ENCODE results near the gene OFD1.
A peak's percentile ranks its signal among the peaks of the same experiment; 100 is the strongest.

The OFD1 gene

DNA sequence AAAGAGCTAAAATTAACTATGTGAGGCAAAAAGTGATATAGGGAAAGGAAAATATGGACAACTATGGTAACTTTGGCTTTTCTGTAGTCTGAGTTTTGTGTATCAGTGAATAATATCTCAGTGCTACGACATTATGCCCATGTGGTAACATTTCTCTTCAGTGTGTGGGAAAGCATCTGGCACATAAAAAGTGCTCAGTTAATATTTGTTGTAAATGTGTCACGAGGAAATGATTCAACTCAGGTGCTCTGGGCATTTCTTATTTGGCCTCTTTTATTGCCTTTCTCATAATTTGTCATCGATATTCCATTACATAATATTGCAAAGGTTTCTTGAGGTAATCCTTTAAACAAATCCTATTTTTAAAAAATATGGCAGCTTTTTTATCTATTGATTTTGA is 17.6 kb downstream of the OFD1 start:
- 95 to 100% methylated on average over 1 to 2 of the region's 3 CpGs for WGBS, 2 experiments
- Histone ChIP-seq H3K27ac (ENCODE audit: insufficient read depth, low read depth, low read length, poor library complexity, severe bottlenecking) (no peak overlapping the region), H3K27me3 (ENCODE audit: control insufficient read depth, insufficient read depth, low read length, poor library complexity, severe bottlenecking) (no peaks in the 10 kb centered on the region), H3K9me3 (ENCODE audit: control insufficient read depth, low read length) (no peaks in the 10 kb centered on the region), H3K4me3 (ENCODE audit: insufficient read depth, low read depth, low read length) (no peak overlapping the region), H3K4me1 (ENCODE audit: control insufficient read depth, insufficient read depth, low read length) (no peaks in the 10 kb centered on the region), H3K36me3 (ENCODE audit: control insufficient read depth, insufficient read depth, low read length) (no peaks in the 10 kb centered on the region)

- no peaks in the 10 kb centered on the region for H3K9me3 ChIP-seq (ENCODE audit: control insufficient read depth, low read length)
- H3K27me3 ChIP-seq (ENCODE audit: control insufficient read depth, insufficient read depth, low read length, poor library complexity, severe bottlenecking): no peaks in the 10 kb centered on the region
- no peak overlapping the region for H3K4me3 ChIP-seq (ENCODE audit: insufficient read depth, low read depth, low read length)
- H3K27ac ChIP-seq (ENCODE audit: insufficient read depth, low read depth, low read length, poor library complexity, severe bottlenecking): no peak overlapping the region
- H3K4me1 ChIP-seq (ENCODE audit: control insufficient read depth, insufficient read depth, low read length): no peaks in the 10 kb centered on the region
- WGBS, 2 experiments: 95 to 97% methylated on average over 3 of the region's 3 CpGs
- no peaks in the 10 kb centered on the region for H3K36me3 ChIP-seq (ENCODE audit: control insufficient read depth, insufficient read depth, low read length)
Observed at GRCh38 chrX:13752646-13753045, 18.1 kb downstream of the OFD1 start.

GRCh38 chrX:13754765-13755164 is 20.2 kb downstream of the OFD1 start:
- H3K4me3 ChIP-seq (ENCODE audit: insufficient read depth, low read depth, low read length): no peak overlapping the region
- H3K36me3 ChIP-seq (ENCODE audit: control insufficient read depth, insufficient read depth, low read length): no peaks in the 10 kb centered on the region
- H3K9me3 ChIP-seq (ENCODE audit: control insufficient read depth, low read length): no peaks in the 10 kb centered on the region
- no peaks in the 10 kb centered on the region for H3K27me3 ChIP-seq (ENCODE audit: control insufficient read depth, insufficient read depth, low read length, poor library complexity, severe bottlenecking)
- no peaks in the 10 kb centered on the region for H3K4me1 ChIP-seq (ENCODE audit: control insufficient read depth, insufficient read depth, low read length)
- 100% methylated on average over 1 of the region's 1 CpG for whole genome bisulfite sequencing, 2 experiments
- no peak overlapping the region for H3K27ac ChIP-seq (ENCODE audit: insufficient read depth, low read depth, low read length, poor library complexity, severe bottlenecking)

- H3K27ac ChIP-seq (ENCODE audit: insufficient read depth, low read depth, low read length, poor library complexity, severe bottlenecking): no peak overlapping the region
- 88 to 100% methylated on average over 1 of the region's 1 CpG for WGBS, 2 experiments
- H3K4me3 ChIP-seq (ENCODE audit: insufficient read depth, low read depth, low read length): no peak overlapping the region
- H3K27me3 ChIP-seq (ENCODE audit: control insufficient read depth, insufficient read depth, low read length, poor library complexity, severe bottlenecking): no peaks in the 10 kb centered on the region
- no peaks in the 10 kb centered on the region for H3K9me3 ChIP-seq (ENCODE audit: control insufficient read depth, low read length)
- H3K4me1 ChIP-seq (ENCODE audit: control insufficient read depth, insufficient read depth, low read length): no peaks in the 10 kb centered on the region
- H3K36me3 ChIP-seq (ENCODE audit: control insufficient read depth, insufficient read depth, low read length): no peaks in the 10 kb centered on the region
Observed at GRCh38 chrX:13755254-13755653, 20.7 kb downstream of the OFD1 start.

DNA sequence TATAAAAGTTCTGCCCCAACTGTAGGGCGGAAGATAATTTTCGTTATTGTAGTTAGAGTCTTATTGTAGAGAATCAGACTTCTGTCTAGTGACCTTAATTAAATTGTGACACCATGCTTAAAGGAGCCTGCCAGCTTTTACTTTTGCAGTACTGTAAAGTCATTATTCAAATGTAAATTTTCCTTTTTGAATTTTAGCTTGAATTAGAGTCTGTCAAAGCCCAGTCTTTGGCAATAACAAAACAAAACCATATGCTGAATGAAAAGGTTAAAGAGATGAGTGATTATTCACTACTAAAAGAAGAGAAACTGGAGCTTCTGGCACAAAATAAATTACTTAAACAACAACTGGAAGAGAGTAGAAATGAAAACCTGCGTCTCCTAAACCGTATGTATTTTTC is 21.8 kb downstream of the OFD1 start:
- Histone ChIP-seq H3K4me3 (ENCODE audit: insufficient read depth, low read depth, low read length) (no peak overlapping the region), H3K4me1 (ENCODE audit: control insufficient read depth, insufficient read depth, low read length) (no peaks in the 10 kb centered on the region), H3K36me3 (ENCODE audit: control insufficient read depth, insufficient read depth, low read length) (no peaks in the 10 kb centered on the region), H3K9me3 (ENCODE audit: control insufficient read depth, low read length) (no peaks in the 10 kb centered on the region), H3K27me3 (ENCODE audit: control insufficient read depth, insufficient read depth, low read length, poor library complexity, severe bottlenecking) (no peaks in the 10 kb centered on the region), H3K27ac (ENCODE audit: insufficient read depth, low read depth, low read length, poor library complexity, severe bottlenecking) (no peak overlapping the region)
- WGBS, 2 experiments: 93 to 96% methylated on average over 4 of the region's 4 CpGs

DNA sequence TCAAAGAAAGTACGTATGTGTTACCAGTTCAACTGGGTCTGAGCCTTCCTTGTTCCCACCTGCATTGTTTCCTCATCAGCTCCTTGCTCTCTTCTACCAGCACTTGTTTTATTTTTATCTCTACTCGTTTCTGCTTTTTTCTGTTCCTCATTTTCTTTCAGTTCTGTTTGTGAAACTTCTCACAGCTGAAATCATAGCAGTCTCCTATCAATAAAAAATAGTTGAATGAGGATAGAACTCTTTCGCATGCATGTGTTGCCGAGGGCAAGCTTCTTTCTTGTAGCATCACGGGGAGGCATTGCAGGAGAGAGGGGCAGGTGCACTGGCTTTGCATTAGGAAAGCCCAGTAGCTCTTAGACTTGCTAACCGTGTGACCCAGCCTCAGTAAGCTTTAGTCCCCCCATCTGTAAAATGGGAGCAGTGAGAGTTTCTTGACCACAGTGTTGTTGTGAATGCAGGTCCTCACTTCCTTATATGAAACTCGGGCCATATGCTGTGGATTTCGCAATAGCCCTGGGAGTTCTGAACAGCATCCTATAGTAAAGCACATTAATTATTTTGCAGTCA is 24.7 kb downstream of the OFD1 start:
- no peaks in the 10 kb centered on the region for H3K9me3 ChIP-seq (ENCODE audit: control insufficient read depth, low read length)
- H3K36me3 ChIP-seq (ENCODE audit: control insufficient read depth, insufficient read depth, low read length): no peaks in the 10 kb centered on the region
- H3K27ac ChIP-seq (ENCODE audit: insufficient read depth, low read depth, low read length, poor library complexity, severe bottlenecking): no peak overlapping the region
- no peaks in the 10 kb centered on the region for H3K27me3 ChIP-seq (ENCODE audit: control insufficient read depth, insufficient read depth, low read length, poor library complexity, severe bottlenecking)
- 95 to 97% methylated on average over 6 to 8 of the region's 8 CpGs for WGBS, 2 experiments
- H3K4me1 ChIP-seq (ENCODE audit: control insufficient read depth, insufficient read depth, low read length): no peaks in the 10 kb centered on the region
- no peak overlapping the region for H3K4me3 ChIP-seq (ENCODE audit: insufficient read depth, low read depth, low read length)

DNA sequence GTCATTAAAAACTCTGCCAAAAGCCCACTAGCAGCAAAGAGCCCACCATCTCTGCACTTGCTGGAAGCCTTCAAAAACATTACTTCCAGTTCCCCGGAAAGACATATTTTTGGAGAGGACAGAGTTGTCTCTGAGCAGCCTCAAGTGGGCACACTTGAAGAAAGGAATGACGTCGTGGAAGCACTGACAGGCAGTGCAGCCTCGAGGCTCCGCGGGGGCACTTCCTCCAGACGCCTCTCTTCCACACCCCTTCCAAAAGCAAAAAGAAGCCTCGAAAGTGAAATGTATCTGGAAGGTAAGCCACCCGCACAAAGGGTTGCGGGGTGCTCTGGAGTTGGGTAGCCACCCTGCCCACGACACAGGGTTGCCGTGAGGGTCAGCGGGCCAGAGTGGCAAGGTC is 25.9 kb downstream of the OFD1 start:
- Histone ChIP-seq H3K27ac (ENCODE audit: insufficient read depth, low read depth, low read length, poor library complexity, severe bottlenecking) (no peak overlapping the region), H3K36me3 (ENCODE audit: control insufficient read depth, insufficient read depth, low read length) (no peaks in the 10 kb centered on the region), H3K27me3 (ENCODE audit: control insufficient read depth, insufficient read depth, low read length, poor library complexity, severe bottlenecking) (no peaks in the 10 kb centered on the region), H3K4me3 (ENCODE audit: insufficient read depth, low read depth, low read length) (no peak overlapping the region), H3K4me1 (ENCODE audit: control insufficient read depth, insufficient read depth, low read length) (no peaks in the 10 kb centered on the region), H3K9me3 (ENCODE audit: control insufficient read depth, low read length) (no peaks in the 10 kb centered on the region)
- WGBS, 2 experiments: 79 to 82% methylated on average over 12 to 13 of the region's 13 CpGs

DNA sequence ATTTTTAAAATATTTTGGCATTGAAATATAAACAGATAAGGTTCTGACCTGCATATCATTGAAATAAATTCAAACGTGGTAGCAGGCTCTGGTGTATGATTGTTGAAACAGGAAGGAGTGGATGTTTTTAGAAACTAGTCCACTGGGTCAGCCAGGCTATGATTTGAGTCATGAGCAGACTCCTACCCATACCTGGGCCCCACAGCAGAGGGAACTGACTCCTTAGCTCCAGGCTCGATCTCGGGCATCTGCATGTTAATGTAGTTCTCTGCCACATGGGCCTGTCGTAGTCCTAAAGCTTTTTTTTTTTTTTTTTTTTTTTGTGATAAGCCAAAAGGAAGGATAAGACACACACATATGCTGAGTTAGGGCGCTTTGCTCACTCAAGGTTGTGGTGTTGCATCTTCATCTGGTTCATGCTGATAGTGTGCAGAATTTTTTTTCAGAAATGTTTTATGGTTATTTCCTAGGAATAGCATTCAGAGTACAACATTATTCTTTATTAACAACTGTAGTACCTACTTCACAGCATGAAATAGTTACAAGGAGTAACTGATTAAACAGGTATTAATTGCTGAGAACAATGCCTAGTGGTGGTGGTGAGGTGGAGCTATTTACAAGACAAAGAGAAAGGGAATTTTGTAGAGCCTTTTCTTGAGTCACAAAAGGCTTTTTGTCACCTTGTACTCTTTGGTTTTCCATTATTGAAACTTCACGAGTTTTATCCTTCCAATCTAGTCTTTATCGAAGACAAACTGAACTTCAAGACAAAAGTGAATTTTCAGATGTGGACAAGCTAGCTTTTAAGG is 27.3 kb downstream of the OFD1 start:
- Histone ChIP-seq H3K27ac (ENCODE audit: insufficient read depth, low read depth, low read length, poor library complexity, severe bottlenecking) (no peak overlapping the region), H3K4me3 (ENCODE audit: insufficient read depth, low read depth, low read length) (no peak overlapping the region), H3K27me3 (ENCODE audit: control insufficient read depth, insufficient read depth, low read length, poor library complexity, severe bottlenecking) (no peaks in the 10 kb centered on the region), H3K9me3 (ENCODE audit: control insufficient read depth, low read length) (no peaks in the 10 kb centered on the region), H3K4me1 (ENCODE audit: control insufficient read depth, insufficient read depth, low read length) (no peaks in the 10 kb centered on the region), H3K36me3 (ENCODE audit: control insufficient read depth, insufficient read depth, low read length) (no peaks in the 10 kb centered on the region)
- WGBS, 2 experiments: 36 to 40% methylated on average over 4 to 7 of the region's 7 CpGs

GRCh38 chrX:13763489-13763888 is 28.9 kb downstream of the OFD1 start:
- Histone ChIP-seq H3K9me3 (ENCODE audit: control insufficient read depth, low read length) (no peaks in the 10 kb centered on the region), H3K36me3 (ENCODE audit: control insufficient read depth, insufficient read depth, low read length) (no peaks in the 10 kb centered on the region), H3K27me3 (ENCODE audit: control insufficient read depth, insufficient read depth, low read length, poor library complexity, severe bottlenecking) (no peaks in the 10 kb centered on the region), H3K4me3 (ENCODE audit: insufficient read depth, low read depth, low read length) (no peak overlapping the region), H3K27ac (ENCODE audit: insufficient read depth, low read depth, low read length, poor library complexity, severe bottlenecking) (no peak overlapping the region), H3K4me1 (ENCODE audit: control insufficient read depth, insufficient read depth, low read length) (no peaks in the 10 kb centered on the region)
- WGBS, 2 experiments: 66 to 77% methylated on average over 7 to 8 of the region's 8 CpGs

GRCh38 chrX:13764281-13764680 is 29.7 kb downstream of the OFD1 start:
- Histone ChIP-seq H3K27me3 (ENCODE audit: control insufficient read depth, insufficient read depth, low read length, poor library complexity, severe bottlenecking) (no peaks in the 10 kb centered on the region), H3K36me3 (ENCODE audit: control insufficient read depth, insufficient read depth, low read length) (no peaks in the 10 kb centered on the region), H3K9me3 (ENCODE audit: control insufficient read depth, low read length) (no peaks in the 10 kb centered on the region), H3K4me3 (ENCODE audit: insufficient read depth, low read depth, low read length) (no peak overlapping the region), H3K4me1 (ENCODE audit: control insufficient read depth, insufficient read depth, low read length) (no peaks in the 10 kb centered on the region), H3K27ac (ENCODE audit: insufficient read depth, low read depth, low read length, poor library complexity, severe bottlenecking) (peak overlapping the region; percentile 16)
- WGBS, 2 experiments: 56 to 65% methylated on average over 7 of the region's 7 CpGs

All from ectodermal cell (in vitro differentiated cells).